Stomach (tissue), 4 donors: ENCODE data around the gene MARCKS.

Experiments
- CTCF ChIP-seq, 7 experiments: fragments of 450-650 bp in 4 of 7; fragments of 200-600 bp in 3 of 7; sonication (generic) in 3 of 7; IDR thresholded peaks; one replicate each; pipeline ENCODE4 v1.5.1; 2016 to 2019; ENCODE audit warnings: antibody characterized with exemption in 7 of 7, control low read depth in 2 of 7, mild to moderate bottlenecking in 1 of 7
- EP300 ChIP-seq: sonication (generic); formaldehyde crosslinking; IDR thresholded peaks from one replicate; pipeline ENCODE4 v1.6.1; 2017; ENCODE audit warnings: antibody characterized with exemption
- POLR2A ChIP-seq, 4 donors: fragments of 450-650 bp; IDR thresholded peaks; one replicate each; pipeline ENCODE4 v1.6.1; 2016; ENCODE audit warnings: antibody characterized with exemption in 4 of 4, control low read depth in 2 of 4, mild to moderate bottlenecking in 1 of 4, moderate library complexity in 1 of 4
- POLR2AphosphoS5 ChIP-seq, 3 donors: sonication (generic); formaldehyde crosslinking; IDR thresholded peaks; one replicate each; pipeline ENCODE4 v1.6.1; 2016; ENCODE audit warnings: antibody characterized with exemption in 3 of 3

GRCh38 chr6:113824411-113824810, 32.7 kb upstream of the MARCKS start:
- TF ChIP-seq CTCF (IDR thresholded peaks at IDR 0.05) (no peak), POLR2A (IDR thresholded peaks at IDR 0.05) (no peak), POLR2AphosphoS5 (IDR thresholded peaks at IDR 0.05) (no peak), EP300 (no peak)
